Karpas-422 (cell line): ENCODE data around the gene SEMA5A. TPM values are rescaled to one million over a fixed set of nuclear protein-coding genes. Genes with fewer than 3 reads are reported as not detected.

Experiments
- DNase-seq: peaks from one replicate; pipeline ENCODE4 v3.0.0-alpha.2; 2015
- H2AFZ ChIP-seq: fragments of 200-600 bp; sonication (generic); 2 replicates; pipeline ENCODE4 v1.6.1; 2014; ENCODE audit warnings: antibody characterized with exemption, low read length, mixed read lengths
- H3K27ac ChIP-seq: fragments of 200-600 bp; sonication (generic); 2 replicates; pipeline ENCODE4 v1.5.1; 2014; ENCODE audit warnings: mild to moderate bottlenecking, low read length, moderate library complexity
- H3K27me3 ChIP-seq: fragments of 200-600 bp; sonication (generic); 2 replicates; pipeline ENCODE4 v1.6.1; 2014; ENCODE audit warnings: low read length, mixed read lengths
- H3K36me3 ChIP-seq: fragments of 200-600 bp; sonication (generic); 2 replicates; pipeline ENCODE4 v1.6.1; 2014; ENCODE audit warnings: low read length, mixed read lengths; ENCODE audit not compliant: insufficient read depth
- H3K4me1 ChIP-seq: fragments of 200-600 bp; sonication (generic); 2 replicates; pipeline ENCODE4 v1.6.1; 2014; ENCODE audit warnings: mild to moderate bottlenecking, low read length, mixed read lengths
- H3K4me2 ChIP-seq: fragments of 200-600 bp; sonication (generic); 2 replicates; pipeline ENCODE4 v1.6.1; 2014; ENCODE audit warnings: low read length, low read depth, mild to moderate bottlenecking; ENCODE audit not compliant: poor library complexity, severe bottlenecking
- H3K4me3 ChIP-seq: fragments of 200-600 bp; sonication (generic); 2 replicates; pipeline ENCODE4 v1.5.1; 2014; ENCODE audit warnings: mild to moderate bottlenecking, antibody characterized with exemption, low read length, mixed read lengths
- H3K79me2 ChIP-seq: fragments of 200-600 bp; sonication (generic); 2 replicates; pipeline ENCODE4 v1.6.1; 2014; ENCODE audit warnings: mild to moderate bottlenecking, low read length, mixed read lengths
- H3K9ac ChIP-seq: fragments of 200-600 bp; sonication (generic); 2 replicates; pipeline ENCODE4 v1.6.0; 2014; ENCODE audit warnings: low read length
- H3K9me2 ChIP-seq: fragments of 200-600 bp; sonication (generic), shearing (Covaris generic); replicated peaks from 2 replicates; pipeline ENCODE4 v1.6.0; 2014; ENCODE audit warnings: mild to moderate bottlenecking, low read length, moderate library complexity; ENCODE audit not compliant: insufficient read depth
- H3K9me3 ChIP-seq: fragments of 300-700, 200-600 bp; sonication (generic); 2 replicates; pipeline ENCODE4 v1.6.1; 2014; ENCODE audit warnings: low read length, mixed read lengths
- H4K20me1 ChIP-seq: fragments of 200-600 bp; sonication (generic); 2 replicates; pipeline ENCODE4 v1.6.1; 2014; ENCODE audit warnings: mild to moderate bottlenecking, antibody characterized with exemption, low read length, low read depth; ENCODE audit not compliant: insufficient read depth
- total RNA-seq: library from RNA; depleted of rRNA; stranded (reverse); fragments of >200 nt; shearing (Covaris generic); gene quantifications from 2 replicates; pipeline ENCODE4 v1.2.3, GENCODE V29; 2014; ENCODE audit warnings: low replicate concordance

The SEMA5A gene
- total RNA-seq, 1 experiment from 2014 or later = not detected

- Histone ChIP-seq H3K9me2 (no peaks in the 10 kb centered on the region), H4K20me1 (no peaks in the 10 kb centered on the region), H3K4me2 (no peak overlapping the region), H3K9me3 (no peaks in the 10 kb centered on the region; the same call in 1 of the 2 replicates), H3K9ac (no peak overlapping the region), H2AFZ (no peak overlapping the region), H3K4me3 (no peak overlapping the region), H3K4me1 (no peaks in the 10 kb centered on the region), H3K27ac (no peak overlapping the region), H3K79me2 (no peaks in the 10 kb centered on the region), H3K36me3 (no peaks in the 10 kb centered on the region), H3K27me3 (no peaks in the 10 kb centered on the region)
- DNase-seq = no peak
Observed at GRCh38 chr5:9218358-9218757, 327.5 kb downstream of the SEMA5A start.

GRCh38 chr5:9212605-9213004 is 333.3 kb downstream of the SEMA5A start:
- no peak overlapping the region for H3K4me2 ChIP-seq
- no peaks in the 10 kb centered on the region for H3K27me3 ChIP-seq
- no peaks in the 10 kb centered on the region for H3K9me3 ChIP-seq
- no peak for DNase-seq
- H3K36me3 ChIP-seq = no peaks in the 10 kb centered on the region
- H3K4me3 ChIP-seq = no peak overlapping the region
- H3K9me2 ChIP-seq = no peaks in the 10 kb centered on the region
- no peak overlapping the region for H3K9ac ChIP-seq
- no peaks in the 10 kb centered on the region for H3K4me1 ChIP-seq
- H2AFZ ChIP-seq = no peak overlapping the region
- H4K20me1 ChIP-seq = no peaks in the 10 kb centered on the region
- no peaks in the 10 kb centered on the region for H3K79me2 ChIP-seq
- no peak overlapping the region for H3K27ac ChIP-seq

GRCh38 chr5:9209846-9210492 is 335.9 kb downstream of the SEMA5A start:
- Histone ChIP-seq H3K79me2 (no peaks in the 10 kb centered on the region), H3K4me2 (no peak overlapping the region), H2AFZ (no peak overlapping the region), H3K36me3 (no peaks in the 10 kb centered on the region), H3K4me3 (no peak overlapping the region), H3K27ac (no peak overlapping the region), H3K27me3 (no peaks in the 10 kb centered on the region), H4K20me1 (no peaks in the 10 kb centered on the region), H3K9me2 (no peaks in the 10 kb centered on the region), H3K9me3 (no peaks in the 10 kb centered on the region), H3K4me1 (no peaks in the 10 kb centered on the region), H3K9ac (no peak overlapping the region)
- no peak for DNase-seq

- Histone ChIP-seq H2AFZ (no peak overlapping the region), H3K36me3 (no peaks in the 10 kb centered on the region), H3K9me3 (no peaks in the 10 kb centered on the region), H3K4me1 (no peaks in the 10 kb centered on the region), H3K4me3 (no peak overlapping the region), H4K20me1 (no peaks in the 10 kb centered on the region), H3K27me3 (no peaks in the 10 kb centered on the region), H3K9me2 (no peaks in the 10 kb centered on the region), H3K27ac (no peak overlapping the region), H3K79me2 (no peaks in the 10 kb centered on the region), H3K9ac (no peak overlapping the region), H3K4me2 (no peak overlapping the region)
- peak; percentile 83 for DNase-seq
Observed at GRCh38 chr5:9207817-9208418, 338.0 kb downstream of the SEMA5A start.

GRCh38 chr5:9202636-9203035 is 343.2 kb downstream of the SEMA5A start:
- H3K9me3 ChIP-seq = no peaks in the 10 kb centered on the region
- no peak overlapping the region for H3K9ac ChIP-seq
- H3K4me2 ChIP-seq = no peak overlapping the region
- H3K27me3 ChIP-seq = no peaks in the 10 kb centered on the region; the same call in 1 of the 2 replicates
- peaks cover 6% of the 10 kb centered on the region for H3K4me1 ChIP-seq
- no peak overlapping the region for H3K27ac ChIP-seq
- H3K9me2 ChIP-seq = no peaks in the 10 kb centered on the region
- no peak for DNase-seq
- no peaks in the 10 kb centered on the region for H4K20me1 ChIP-seq
- no peak overlapping the region for H2AFZ ChIP-seq
- H3K79me2 ChIP-seq = no peaks in the 10 kb centered on the region
- H3K36me3 ChIP-seq = no peaks in the 10 kb centered on the region
- no peak overlapping the region for H3K4me3 ChIP-seq

GRCh38 chr5:9201761-9202160 is 344.1 kb downstream of the SEMA5A start:
- Histone ChIP-seq H3K27ac (no peak overlapping the region), H3K4me2 (no peak overlapping the region), H3K9me2 (no peaks in the 10 kb centered on the region), H3K79me2 (no peaks in the 10 kb centered on the region), H3K9ac (no peak overlapping the region), H3K27me3 (no peaks in the 10 kb centered on the region; the same call in 1 of the 2 replicates), H3K9me3 (no peaks in the 10 kb centered on the region), H3K4me1 (peaks cover 6% of the 10 kb centered on the region), H3K36me3 (no peaks in the 10 kb centered on the region), H3K4me3 (no peak overlapping the region), H4K20me1 (no peaks in the 10 kb centered on the region), H2AFZ (no peak overlapping the region)
- no peak for DNase-seq

GRCh38 chr5:9201011-9201410 is 344.9 kb downstream of the SEMA5A start:
- no peak overlapping the region for H3K4me3 ChIP-seq
- H3K9me3 ChIP-seq = no peaks in the 10 kb centered on the region
- no peaks in the 10 kb centered on the region for H3K9me2 ChIP-seq
- H4K20me1 ChIP-seq = no peaks in the 10 kb centered on the region
- H2AFZ ChIP-seq = no peak overlapping the region
- H3K9ac ChIP-seq = no peak overlapping the region
- DNase-seq = no peak
- H3K36me3 ChIP-seq = no peaks in the 10 kb centered on the region
- no peak overlapping the region for H3K27ac ChIP-seq
- no peaks in the 10 kb centered on the region; the same call in 1 of the 2 replicates for H3K27me3 ChIP-seq
- H3K4me1 ChIP-seq = peaks cover 6% of the 10 kb centered on the region
- no peaks in the 10 kb centered on the region for H3K79me2 ChIP-seq
- no peak overlapping the region for H3K4me2 ChIP-seq

GRCh38 chr5:9198394-9198793 is 347.5 kb downstream of the SEMA5A start:
- Histone ChIP-seq H3K9me3 (peaks cover 5% of the 10 kb centered on the region; the same call in 1 of the 2 replicates), H3K4me2 (no peak overlapping the region), H3K9me2 (no peaks in the 10 kb centered on the region), H4K20me1 (no peaks in the 10 kb centered on the region), H3K27ac (no peak overlapping the region), H2AFZ (no peak overlapping the region), H3K79me2 (no peaks in the 10 kb centered on the region), H3K4me3 (no peak overlapping the region), H3K36me3 (no peaks in the 10 kb centered on the region), H3K9ac (no peak overlapping the region), H3K27me3 (no peaks in the 10 kb centered on the region; the same call in 1 of the 2 replicates), H3K4me1 (peaks cover 6% of the 10 kb centered on the region)
- no peak for DNase-seq
